ENCODE data around the gene PLD3.

GRCh38 chr19:40379446-40380198 is 31.1 kb downstream of the PLD3 start:
- TF ChIP-seq SUZ12 (IDR thresholded peaks at IDR 0.05; ENCODE audit: extremely low read depth, insufficient read depth, insufficient read length) (no peak), YY1 (IDR thresholded peaks at IDR 0.05; ENCODE audit: insufficient read depth, insufficient read length) (no peak), ZNF274 (IDR thresholded peaks at IDR 0.05; ENCODE audit: low read depth, low read length) (no peak)

Measured in NT2/D1 (cell line).